Transverse colon (tissue), 4 donors: ENCODE data around the gene ASPM. TPM values are rescaled to one million over a fixed set of nuclear protein-coding genes. Genes with fewer than 3 reads are reported as not detected.

Experiments
- DNase-seq: peaks from one replicate; pipeline ENCODE4 v3.0.0-alpha.2; 2019
- H3K27ac ChIP-seq, 4 donors: fragments of 200-600 bp; sonication (generic); 2 replicates each; pipeline ENCODE4 v1.5.1; 2016 to 2018; ENCODE audit warnings: inconsistent platforms in 4 of 4
- H3K27me3 ChIP-seq: fragments of 200-600 bp; sonication (generic); 2 replicates; pipeline ENCODE4 v1.5.1; 2017; ENCODE audit warnings: inconsistent platforms
- H3K36me3 ChIP-seq, 4 donors: fragments of 200-600 bp; sonication (generic); 2 replicates each; pipeline ENCODE4 v1.5.1; 2017 to 2019; ENCODE audit warnings: inconsistent platforms in 4 of 4
- H3K4me1 ChIP-seq, 4 donors: fragments of 200-600 bp; sonication (generic); 2 replicates each; pipeline ENCODE4 v1.5.1; 2017 to 2020; ENCODE audit warnings: inconsistent platforms in 4 of 4
- H3K4me3 ChIP-seq, 4 donors: fragments of 200-600 bp; sonication (generic); 1 replicate in 1 of 4; 2 replicates in 3 of 4; pipeline versions ENCODE4 v1.5.1 to v1.6.1; 2017 to 2019; ENCODE audit warnings: inconsistent platforms in 4 of 4
- H3K9me3 ChIP-seq, 2 donors: fragments of 200-600 bp; sonication (generic); 2 replicates each; pipeline ENCODE4 v1.5.1; 2017 to 2019; ENCODE audit warnings: inconsistent platforms in 2 of 2
- CTCF ChIP-seq, 5 experiments: fragments of 200-600 bp in 3 of 5; fragments of 450-650 bp in 2 of 5; sonication (generic) in 3 of 5; IDR thresholded peaks; 1 replicate in 2 of 5; 2 replicates in 3 of 5; pipeline ENCODE4 v1.5.1; 2016 to 2017; ENCODE audit warnings: antibody characterized with exemption in 5 of 5, inconsistent platforms in 3 of 5, mild to moderate bottlenecking in 2 of 5, moderate library complexity in 1 of 5
- EP300 ChIP-seq: sonication (generic); formaldehyde crosslinking; IDR thresholded peaks from one replicate; pipeline ENCODE4 v1.6.1; 2017; ENCODE audit warnings: antibody characterized with exemption, low read depth
- POLR2A ChIP-seq: fragments of 450-650 bp; IDR thresholded peaks from one replicate; pipeline ENCODE4 v1.6.1; 2016; ENCODE audit warnings: antibody characterized with exemption, mild to moderate bottlenecking, moderate library complexity
- POLR2AphosphoS5 ChIP-seq, 3 donors: sonication (generic); formaldehyde crosslinking; IDR thresholded peaks; one replicate each; pipeline ENCODE4 v1.6.1; 2016; ENCODE audit warnings: antibody characterized with exemption in 3 of 3
- WGBS, 2 donors: methylation state at CpG; one replicate each; pipeline ENCODE4 v1.1.5; 2018; ENCODE audit warnings: low coverage in 1 of 2; 5-methylcytosine and 5-hydroxymethylcytosine counted together
- in situ Hi-C, 4 donors: fragments of 200-750 bp; cut with MboI; loops; one replicate each; pipeline versions ENCODE4 v1.15.0 to v1.15.1; 2017; ENCODE audit warnings: low sequenced_read_pairs in 3 of 4, low pct_ligation_motif_present in 1 of 4, low pct_unique_long_range_greater_than_20kb in 1 of 4
- intact Hi-C: fragments of 100-400 bp; cut with DNase I; formaldehyde crosslinking; loops from one replicate; pipeline ENCODE4 v1.15.1; 2023; ENCODE audit warnings: low total_unique reads
- total RNA-seq, 4 donors: library from RNA; depleted of rRNA; stranded (reverse); fragments of >200 nt; gene quantifications; one replicate each; pipeline ENCODE4 v1.1.0, GENCODE V29; 2016

Gene ASPM
- total RNA-seq, 4 donors from 2014 or later: 0.37 to 13.9 (median 2.5) TPM

GRCh38 chr1:197065559-197065958 lies 80.9 kb downstream of the ASPM start:
- H3K27me3 ChIP-seq: no peaks in the 10 kb centered on the region
- no peaks in the 10 kb centered on the region for H3K4me1 ChIP-seq
- H3K4me3 ChIP-seq: no peak overlapping the region
- DNase-seq: no peak
- H3K9me3 ChIP-seq: no peaks in the 10 kb centered on the region
- H3K36me3 ChIP-seq: no peaks in the 10 kb centered on the region
- no peak overlapping the region for H3K27ac ChIP-seq
- TF ChIP-seq EP300 (no peak), POLR2A (no peak), POLR2AphosphoS5 (IDR thresholded peaks at IDR 0.05) (no peak), CTCF (IDR thresholded peaks at IDR 0.05) (no peak)
- intact Hi-C loops: no loop called here
- in situ Hi-C loops: no loop called here

GRCh38 chr1:197063212-197063611 lies 83.3 kb downstream of the ASPM start:
- DNase-seq: no peak
- TF ChIP-seq EP300 (no peak), CTCF (IDR thresholded peaks at IDR 0.05) (no peak), POLR2AphosphoS5 (IDR thresholded peaks at IDR 0.05) (no peak), POLR2A (no peak)
- Histone ChIP-seq H3K27ac (no peak overlapping the region), H3K9me3 (no peaks in the 10 kb centered on the region), H3K4me1 (no peaks in the 10 kb centered on the region), H3K4me3 (no peak overlapping the region), H3K27me3 (no peaks in the 10 kb centered on the region), H3K36me3 (no peaks in the 10 kb centered on the region)
- in situ Hi-C loops: no loop called here
- intact Hi-C loops: no loop called here
- 55 to 72% methylated on average over 2 of the region's 2 CpGs for WGBS, 2 donors

GRCh38 chr1:197062692-197063091 lies 83.8 kb downstream of the ASPM start:
- WGBS, 2 donors: 70 to 80% methylated on average over 2 of the region's 2 CpGs
- no peaks in the 10 kb centered on the region for H3K36me3 ChIP-seq
- H3K4me1 ChIP-seq: no peaks in the 10 kb centered on the region
- no peaks in the 10 kb centered on the region for H3K27me3 ChIP-seq
- no peaks in the 10 kb centered on the region for H3K9me3 ChIP-seq
- in situ Hi-C loops: no loop called here
- H3K4me3 ChIP-seq: no peak overlapping the region
- H3K27ac ChIP-seq: no peak overlapping the region
- intact Hi-C loops: no loop called here
- no peak for DNase-seq
- TF ChIP-seq POLR2AphosphoS5 (IDR thresholded peaks at IDR 0.05) (no peak), CTCF (IDR thresholded peaks at IDR 0.05) (no peak), POLR2A (no peak), EP300 (no peak)

GRCh38 chr1:197049100-197049499 lies 97.4 kb downstream of the ASPM start:
- DNase-seq: no peak
- in situ Hi-C loops: no loop called here
- H3K9me3 ChIP-seq: no peaks in the 10 kb centered on the region
- no peak for TF ChIP-seq EP300
- no peak for TF ChIP-seq POLR2A
- no peak for TF ChIP-seq POLR2AphosphoS5 (IDR thresholded peaks at IDR 0.05)
- no peak for TF ChIP-seq CTCF (IDR thresholded peaks at IDR 0.05)
- no peaks in the 10 kb centered on the region for H3K36me3 ChIP-seq
- H3K27ac ChIP-seq: no peak overlapping the region
- H3K4me1 ChIP-seq: no peaks in the 10 kb centered on the region
- H3K27me3 ChIP-seq: no peaks in the 10 kb centered on the region
- no peak overlapping the region for H3K4me3 ChIP-seq
- intact Hi-C loops: no loop called here
